Measurements from ENCODE around the gene SNAPC4.

Gene SNAPC4

DNA sequence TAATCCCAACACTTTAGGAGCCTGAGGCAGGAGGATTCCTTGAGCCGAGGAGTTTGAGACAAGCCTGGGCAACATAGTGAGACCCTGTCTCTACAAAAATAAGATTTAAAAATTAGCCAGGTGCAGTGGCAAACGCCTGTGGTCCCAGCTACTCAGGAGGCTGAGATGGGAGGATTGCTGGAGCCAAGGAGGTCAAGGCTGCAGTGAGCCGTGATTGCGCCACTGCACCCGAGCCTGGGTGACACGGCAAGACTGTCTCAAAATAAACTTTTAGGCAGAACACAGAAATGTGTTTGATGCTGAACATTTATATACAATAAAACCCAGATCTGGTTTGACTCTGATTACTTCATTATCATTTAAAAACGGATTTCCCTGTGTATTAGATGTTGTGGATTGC is 5.5 kb upstream of the SNAPC4 start:
- ChIA-PET CTCF (no interaction called here), POLR2A (no interaction called here)
- DNase-seq (ENCODE audit: low read depth, low spot score): no peak
- TF ChIP-seq CTCF (IDR thresholded peaks at IDR 0.05; ENCODE audit: insufficient read depth, low read length, missing control alignments): no peak
- no peak overlapping the region for H3K4me3 ChIP-seq (ENCODE audit: low read depth, low read length)

- ChIA-PET POLR2A (no interaction called here), CTCF (interaction anchor here (9.7 kb wide), 1 partner anchor 92 kb away, joined by 142 read pairs; no protein-coding TSS in a partner anchor)
- H3K4me3 ChIP-seq (ENCODE audit: low read depth, low read length): no peak overlapping the region
- TF ChIP-seq CTCF (IDR thresholded peaks at IDR 0.05; ENCODE audit: insufficient read depth, low read length, missing control alignments): no peak
- no peak for DNase-seq (ENCODE audit: low read depth, low spot score)
These were observed 4.8 kb upstream of the SNAPC4 start for GRCh38 chr9:136404801-136405136.

DNA sequence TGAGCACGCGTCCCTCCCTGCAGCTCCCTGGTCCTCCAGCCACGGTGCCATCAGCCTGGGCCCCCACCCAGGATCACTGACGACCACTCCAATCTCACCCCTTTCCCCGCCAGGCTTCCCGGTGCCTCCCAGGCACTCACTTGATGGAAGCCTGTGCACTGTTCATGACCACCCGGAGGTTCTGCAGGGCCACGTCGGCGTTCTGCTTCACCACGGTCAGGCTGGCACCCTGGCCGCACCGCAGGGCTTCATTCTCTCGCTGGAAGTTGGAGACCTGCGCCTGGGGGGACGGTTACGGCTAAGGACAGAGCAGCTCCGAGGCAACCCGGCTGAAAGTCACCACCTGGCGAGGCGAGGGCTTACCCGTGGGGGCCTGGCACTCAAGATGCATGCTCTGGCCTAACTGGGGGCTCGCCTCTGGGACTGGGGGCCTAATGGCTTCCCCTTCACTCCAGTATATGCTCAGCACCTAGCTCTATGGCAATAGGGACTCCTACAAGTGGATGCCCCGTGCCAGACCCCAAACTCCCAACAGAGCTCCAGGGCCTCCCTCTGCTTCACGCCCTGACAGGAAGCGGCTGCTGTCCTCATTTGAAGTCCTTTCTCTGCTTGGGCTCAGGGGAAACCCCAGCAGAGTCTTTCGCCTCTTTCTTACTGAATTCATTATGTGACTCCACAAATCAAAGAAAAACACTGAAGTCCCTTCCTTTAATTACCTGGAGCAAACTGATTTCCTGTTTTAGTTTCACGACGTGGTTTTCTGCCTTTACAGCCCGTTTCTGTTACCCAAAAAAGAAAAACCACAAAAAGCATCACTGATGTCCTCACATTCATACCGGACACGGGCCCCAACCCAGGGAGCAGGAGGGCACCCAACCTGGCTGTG is 4.2 kb upstream of the SNAPC4 start:
- DNase-seq (ENCODE audit: low read depth, low spot score): no peak
- no peak overlapping the region for H3K4me3 ChIP-seq (ENCODE audit: low read depth, low read length)
- TF ChIP-seq CTCF (IDR thresholded peaks at IDR 0.05; ENCODE audit: insufficient read depth, low read length, missing control alignments): no peak
- ChIA-PET POLR2A (no interaction called here), CTCF (interaction anchor here (0.5 to 9.7 kb wide), 3 partner anchors 9 to 91 kb away, joined by 3 to 142 read pairs (median 35); no protein-coding TSS in a partner anchor)

DNA sequence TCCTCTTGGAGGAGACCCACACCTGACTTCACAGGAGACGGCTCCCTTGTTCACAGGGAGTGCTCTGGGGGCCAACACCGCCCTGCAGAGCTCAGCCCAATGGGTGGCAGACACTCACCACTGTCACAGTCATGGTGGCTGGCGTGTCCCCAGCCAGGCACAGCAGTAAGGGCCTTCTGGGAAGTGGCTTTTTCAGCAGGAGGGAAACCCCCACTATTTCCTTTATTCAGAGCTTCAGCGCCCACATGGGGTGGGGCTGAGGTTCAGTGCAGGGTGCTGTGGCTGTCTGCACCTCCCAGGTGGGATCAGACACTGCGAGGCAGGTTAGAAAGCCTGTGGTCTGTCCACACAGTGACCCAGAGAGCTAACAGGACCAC is 3.6 kb upstream of the SNAPC4 start:
- ChIA-PET POLR2A (no interaction called here), CTCF (interaction anchor here (0.5 to 9.7 kb wide), 3 partner anchors 9 to 91 kb away, joined by 3 to 142 read pairs (median 35); no protein-coding TSS in a partner anchor)
- no peak for TF ChIP-seq CTCF (IDR thresholded peaks at IDR 0.05; ENCODE audit: insufficient read depth, low read length, missing control alignments)
- no peak overlapping the region for H3K4me3 ChIP-seq (ENCODE audit: low read depth, low read length)
- DNase-seq (ENCODE audit: low read depth, low spot score): no peak

DNA sequence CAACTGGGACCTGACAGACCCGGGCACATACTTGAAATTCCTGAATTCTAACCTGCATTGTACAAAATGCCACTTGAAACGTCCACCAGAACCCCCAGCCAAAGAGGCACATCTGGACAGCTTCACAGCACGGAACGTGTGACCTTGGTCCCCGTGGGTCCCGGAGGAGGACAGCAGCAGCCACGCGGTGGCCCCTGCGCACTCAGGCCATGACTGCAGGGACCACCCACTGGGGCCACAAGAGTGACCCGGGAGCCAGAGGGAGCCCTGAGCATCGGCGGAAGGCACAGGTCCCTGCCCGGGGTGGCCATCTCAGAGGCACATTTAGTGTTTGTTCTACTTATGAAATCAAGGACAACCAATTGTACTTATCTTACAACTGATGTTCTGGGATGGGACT is 2.1 kb upstream of the SNAPC4 start:
- no peak for DNase-seq (ENCODE audit: low read depth, low spot score)
- no peak overlapping the region for H3K4me3 ChIP-seq (ENCODE audit: low read depth, low read length)
- ChIA-PET CTCF (interaction anchor here (1.1 to 9.7 kb wide), 11 partner anchors 7 to 89 kb away, joined by 3 to 142 read pairs (median 18); partner anchors contain the start of genes DNLZ, ENTR1 and PMPCA), POLR2A (no interaction called here)
- TF ChIP-seq CTCF (IDR thresholded peaks at IDR 0.05; ENCODE audit: insufficient read depth, low read length, missing control alignments): no peak

DNA sequence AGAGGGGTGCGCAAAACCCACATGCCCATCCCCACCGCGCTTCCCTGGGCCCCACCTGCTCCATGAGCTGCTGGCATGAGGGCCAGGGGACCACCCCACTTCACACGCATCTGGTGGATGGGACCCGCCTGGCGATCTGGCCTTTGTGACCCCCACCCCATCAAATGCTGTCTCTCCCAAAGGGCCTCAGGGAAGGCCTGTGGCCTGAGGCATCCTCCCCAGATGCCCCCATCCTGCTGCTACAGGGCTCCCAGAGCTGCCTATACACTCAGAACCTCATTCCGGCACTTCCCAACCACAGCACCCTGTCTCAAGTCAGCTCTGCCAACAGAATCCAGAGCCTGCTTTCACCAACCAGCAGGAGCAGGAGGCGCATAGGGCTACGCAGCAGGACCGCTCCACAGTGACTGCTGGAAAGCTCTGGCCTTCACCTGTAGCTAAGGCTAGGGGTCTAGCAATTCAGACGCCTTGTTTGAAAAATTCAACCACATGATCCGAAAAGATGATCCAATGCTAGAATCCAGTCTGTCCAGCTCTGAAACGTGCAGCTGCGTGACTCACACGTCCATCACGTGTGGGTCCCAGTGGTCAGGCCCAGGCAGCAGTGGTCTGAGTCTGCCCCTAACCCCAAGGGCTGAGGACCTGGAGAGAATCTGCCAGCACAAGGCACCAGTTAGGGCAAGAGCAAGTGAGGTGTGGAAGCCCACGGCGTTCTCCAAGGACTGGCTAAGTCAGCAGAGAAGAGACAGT is 1.4 kb upstream of the SNAPC4 start:
- no peak for DNase-seq (ENCODE audit: low read depth, low spot score)
- H3K4me3 ChIP-seq (ENCODE audit: low read depth, low read length): no peak overlapping the region
- ChIA-PET CTCF (interaction anchor here (0.6 to 9.7 kb wide), 26 partner anchors 8 to 429 kb away, joined by 3 to 142 read pairs (median 5); partner anchors contain the start of genes DNLZ, ENTR1 and PMPCA), POLR2A (interaction anchor here (1.1 kb wide), 1 partner anchor 8 kb away, joined by 6 read pairs; no protein-coding TSS in a partner anchor)
- TF ChIP-seq CTCF (IDR thresholded peaks at IDR 0.05; ENCODE audit: insufficient read depth, low read length, missing control alignments): no peak
